HG02852 (cell line): Measurements from ENCODE around the gene REST.
A peak's percentile ranks its signal among the peaks of the same experiment; 100 is the strongest.
"Not testable (repeated sequence)": the region's sequence is repeated elsewhere in the genome, so short reads cannot be mapped to it uniquely, and the experiment has no call there.

Source experiments
- ATAC-seq: cut with Tn5 transposase; IDR thresholded peaks from one replicate; pipeline ENCODE4 v1.9.1; 2021; ENCODE audit warnings: mild to moderate bottlenecking, moderate library complexity; ENCODE audit not compliant: unreplicated experiment

The REST gene, protein sequence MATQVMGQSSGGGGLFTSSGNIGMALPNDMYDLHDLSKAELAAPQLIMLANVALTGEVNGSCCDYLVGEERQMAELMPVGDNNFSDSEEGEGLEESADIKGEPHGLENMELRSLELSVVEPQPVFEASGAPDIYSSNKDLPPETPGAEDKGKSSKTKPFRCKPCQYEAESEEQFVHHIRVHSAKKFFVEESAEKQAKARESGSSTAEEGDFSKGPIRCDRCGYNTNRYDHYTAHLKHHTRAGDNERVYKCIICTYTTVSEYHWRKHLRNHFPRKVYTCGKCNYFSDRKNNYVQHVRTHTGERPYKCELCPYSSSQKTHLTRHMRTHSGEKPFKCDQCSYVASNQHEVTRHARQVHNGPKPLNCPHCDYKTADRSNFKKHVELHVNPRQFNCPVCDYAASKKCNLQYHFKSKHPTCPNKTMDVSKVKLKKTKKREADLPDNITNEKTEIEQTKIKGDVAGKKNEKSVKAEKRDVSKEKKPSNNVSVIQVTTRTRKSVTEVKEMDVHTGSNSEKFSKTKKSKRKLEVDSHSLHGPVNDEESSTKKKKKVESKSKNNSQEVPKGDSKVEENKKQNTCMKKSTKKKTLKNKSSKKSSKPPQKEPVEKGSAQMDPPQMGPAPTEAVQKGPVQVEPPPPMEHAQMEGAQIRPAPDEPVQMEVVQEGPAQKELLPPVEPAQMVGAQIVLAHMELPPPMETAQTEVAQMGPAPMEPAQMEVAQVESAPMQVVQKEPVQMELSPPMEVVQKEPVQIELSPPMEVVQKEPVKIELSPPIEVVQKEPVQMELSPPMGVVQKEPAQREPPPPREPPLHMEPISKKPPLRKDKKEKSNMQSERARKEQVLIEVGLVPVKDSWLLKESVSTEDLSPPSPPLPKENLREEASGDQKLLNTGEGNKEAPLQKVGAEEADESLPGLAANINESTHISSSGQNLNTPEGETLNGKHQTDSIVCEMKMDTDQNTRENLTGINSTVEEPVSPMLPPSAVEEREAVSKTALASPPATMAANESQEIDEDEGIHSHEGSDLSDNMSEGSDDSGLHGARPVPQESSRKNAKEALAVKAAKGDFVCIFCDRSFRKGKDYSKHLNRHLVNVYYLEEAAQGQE

DNA sequence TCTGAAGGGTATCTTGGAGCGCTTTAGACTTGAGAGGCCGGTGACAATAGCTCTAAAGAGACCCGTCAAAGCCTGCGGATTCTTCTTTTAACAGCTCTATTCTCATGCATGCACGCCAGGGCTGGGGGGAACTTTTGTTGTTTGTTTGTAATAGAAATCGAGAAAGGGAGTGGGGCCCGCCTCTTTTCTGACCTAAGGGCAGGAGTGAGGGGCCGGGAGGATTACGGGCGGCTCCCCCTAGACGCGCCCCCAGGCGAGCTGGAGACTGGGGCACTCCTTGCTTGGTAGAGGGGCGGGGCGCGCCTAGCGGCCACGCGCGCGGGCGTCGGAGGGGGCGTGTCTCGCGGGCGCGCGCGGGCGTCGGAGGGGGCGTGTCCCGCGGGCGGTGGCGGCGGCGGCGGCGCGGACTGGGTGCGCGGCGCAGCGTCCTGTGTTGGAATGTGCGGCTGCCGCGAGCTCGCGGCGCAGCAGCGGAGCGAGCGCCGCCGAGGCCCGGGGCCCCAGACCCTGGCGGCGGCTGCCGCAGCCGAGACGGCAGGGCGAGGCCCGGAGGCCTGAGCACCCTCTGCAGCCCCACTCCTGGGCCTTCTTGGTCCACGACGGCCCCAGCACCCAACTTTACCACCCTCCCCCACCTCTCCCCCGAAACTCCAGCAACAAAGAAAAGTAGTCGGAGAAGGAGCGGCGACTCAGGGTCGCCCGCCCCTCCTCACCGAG lies at the start of gene REST:
REST (plus strand) TSS at position 412 of the 717 bp plus-strand sequence. CDS start 2,739 bp downstream, outside the sequence.
- peak; percentile 42 for ATAC-seq

DNA sequence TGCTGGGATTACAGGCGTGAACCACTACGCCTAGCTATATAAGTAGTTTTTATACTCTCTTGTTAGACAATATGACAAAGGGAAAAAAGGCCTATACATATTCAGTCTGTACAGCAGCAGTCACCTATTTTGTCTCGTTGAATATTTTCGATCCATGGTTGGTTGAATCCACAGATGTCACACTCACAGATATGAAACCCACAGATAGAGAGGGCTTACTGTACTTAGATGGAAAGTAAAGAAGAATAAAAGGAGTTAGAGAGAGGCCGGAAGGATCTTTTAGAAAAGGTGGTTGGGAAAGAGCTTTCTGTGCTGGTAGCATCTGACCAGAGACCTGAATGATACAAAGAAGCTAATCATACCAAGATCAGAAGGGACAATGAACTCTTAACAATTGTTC lies 47.9 kb upstream of the REST start:
- ATAC-seq: peak; percentile 52

DNA sequence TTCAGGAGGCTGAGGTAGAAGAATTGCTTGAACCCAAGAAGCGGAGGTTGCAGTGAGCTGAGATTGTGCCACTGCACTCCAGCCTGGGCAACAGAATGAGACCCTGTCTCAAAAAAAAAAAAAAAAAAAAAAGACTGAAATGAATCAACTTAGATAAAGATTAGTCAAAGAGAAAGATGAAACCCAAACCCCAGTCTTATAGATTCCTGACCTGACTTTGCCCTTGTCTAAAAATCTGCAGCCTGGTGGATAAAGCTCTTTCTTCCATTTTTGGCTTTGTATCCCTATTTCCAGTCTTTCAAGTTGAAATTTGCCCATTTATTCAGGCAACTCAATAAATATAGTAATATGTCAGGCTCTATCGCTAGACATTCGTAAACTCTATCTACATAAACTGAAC lies 46.9 kb upstream of the REST start:
- peak; percentile 47 for ATAC-seq

DNA sequence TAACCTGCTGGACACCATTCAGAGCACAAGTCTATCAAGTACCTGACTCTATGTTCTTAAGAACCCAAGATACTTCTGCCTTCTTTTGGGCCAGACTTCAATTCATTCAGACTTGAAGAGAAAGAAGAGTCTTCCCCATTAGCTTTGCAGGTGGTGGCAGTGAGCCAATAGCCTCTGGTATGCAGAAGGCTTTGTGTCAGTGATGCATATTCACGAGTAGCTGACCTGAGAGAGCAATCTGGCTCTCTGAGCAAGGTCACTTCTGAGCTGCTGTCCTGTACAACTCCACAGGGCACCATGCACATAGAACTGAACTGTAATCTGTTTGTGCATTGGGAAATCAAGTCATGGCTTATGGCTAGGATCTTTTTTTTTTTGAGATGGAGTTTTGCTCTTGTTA lies 46.3 kb upstream of the REST start:
- ATAC-seq: no peak

DNA sequence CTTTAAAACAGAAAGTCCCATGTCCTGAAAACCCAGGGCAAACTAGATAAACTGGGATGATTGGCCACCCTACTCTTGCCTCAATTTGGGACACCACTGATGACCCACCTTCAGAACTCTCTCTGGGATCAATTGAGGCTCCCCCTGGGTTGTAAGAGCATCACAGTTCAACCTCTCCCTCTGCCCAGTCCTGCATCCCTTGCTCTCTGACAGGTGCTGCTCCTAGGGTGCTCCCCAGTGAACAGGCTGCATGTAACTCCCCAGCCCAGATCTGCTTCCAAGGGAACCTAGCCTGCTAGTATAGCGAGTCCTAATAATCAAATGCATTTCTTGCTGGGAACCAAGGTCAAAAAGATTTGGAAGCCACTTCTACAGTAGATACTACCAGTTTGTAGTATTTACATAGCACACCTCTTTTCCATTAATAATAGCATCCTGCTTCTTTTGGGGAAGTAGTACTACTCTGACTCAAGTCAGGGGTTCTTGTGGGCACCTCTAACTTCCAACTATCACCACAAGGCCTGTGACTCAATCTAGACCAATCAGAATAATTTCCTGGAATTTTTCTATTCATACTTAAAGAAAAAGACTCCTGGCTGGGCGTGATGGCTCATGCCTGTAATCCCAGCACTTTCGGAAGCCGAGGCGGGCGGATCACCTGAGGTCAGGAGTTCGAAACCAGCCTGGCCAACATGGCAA lies 44.1 kb upstream of the REST start:
- ATAC-seq: peak; percentile 51

DNA sequence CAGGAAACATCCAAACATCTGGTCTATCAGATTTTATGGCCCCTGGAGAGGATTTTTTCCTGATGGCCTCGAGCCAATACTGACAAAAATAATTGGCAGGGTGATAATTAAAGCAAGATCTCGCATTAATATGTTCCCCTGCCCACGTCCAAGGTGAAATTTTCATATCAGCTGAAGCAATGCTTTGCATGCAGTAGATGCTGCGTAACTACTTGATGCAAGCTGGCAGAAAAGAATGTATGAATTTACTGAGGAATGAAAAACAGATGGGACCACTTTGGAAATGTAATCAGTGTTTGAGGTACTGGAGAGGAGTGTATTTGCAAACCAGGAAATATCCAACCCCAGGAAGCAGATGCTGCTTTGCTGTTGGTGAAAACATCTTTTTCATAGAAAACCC lies 36.8 kb upstream of the REST start:
- no peak for ATAC-seq

DNA sequence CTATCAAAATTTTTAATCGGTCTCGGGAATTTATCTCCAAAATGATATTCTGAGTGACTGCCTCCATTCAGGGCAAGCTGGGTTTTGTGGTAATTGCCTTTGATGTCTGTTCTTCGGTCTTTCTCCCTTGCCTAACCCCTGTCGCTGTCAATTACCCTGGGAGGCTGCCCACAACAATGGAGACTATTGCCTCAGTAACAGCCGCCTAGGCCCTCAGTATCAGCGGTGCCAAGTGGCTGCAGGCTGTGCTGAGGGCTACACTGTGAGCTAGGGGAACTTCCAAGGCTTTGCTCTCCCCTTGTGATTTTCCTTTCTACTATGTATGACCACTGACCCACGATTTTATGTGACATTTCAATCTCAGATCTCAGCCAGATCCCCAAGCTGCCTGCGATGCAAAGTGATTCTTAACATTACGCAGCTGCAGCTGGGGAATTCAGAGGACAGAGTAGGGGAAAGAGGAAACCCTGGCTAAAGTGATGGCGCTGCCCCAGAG lies 36.3 kb upstream of the REST start:
- no peak for ATAC-seq

DNA sequence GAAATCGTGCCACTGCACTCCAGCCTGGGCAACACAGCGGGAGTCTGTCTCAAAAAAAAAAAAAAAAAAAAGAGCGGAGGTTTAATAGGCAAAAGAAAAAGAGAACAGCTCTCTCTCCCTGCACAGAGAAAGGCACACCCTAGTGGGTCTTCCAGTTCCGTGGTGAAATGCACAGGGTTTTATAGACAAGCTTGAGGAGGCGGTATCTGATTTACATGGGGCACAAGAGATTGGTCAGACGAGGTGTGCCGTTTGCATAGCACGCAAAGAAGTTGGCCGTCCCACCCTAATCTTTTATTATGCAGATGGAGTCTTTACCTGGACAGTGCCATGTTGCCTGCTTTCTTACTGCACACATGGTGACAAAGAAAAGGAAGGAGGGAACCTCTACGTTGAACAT lies 33.5 kb upstream of the REST start:
- ATAC-seq: no peak

DNA sequence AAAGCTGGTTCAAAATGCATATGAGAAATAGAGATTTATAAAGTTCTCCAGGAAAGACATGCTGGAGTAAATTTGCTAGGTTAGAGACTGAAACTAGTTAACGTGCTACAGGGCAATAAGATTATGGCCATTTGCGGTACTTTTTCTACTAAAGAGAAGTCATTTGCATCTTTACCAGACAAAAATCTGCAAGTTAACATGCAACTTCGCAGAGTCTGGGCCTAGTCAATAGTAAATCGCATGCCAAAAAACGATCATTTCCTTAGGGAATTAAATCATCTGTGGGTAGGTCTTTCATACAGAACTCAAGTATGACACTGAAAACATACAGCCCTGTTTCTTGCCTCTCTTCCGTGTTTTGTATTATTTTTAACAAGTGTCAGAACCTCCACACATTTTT lies 32.8 kb upstream of the REST start:
- no peak for ATAC-seq

DNA sequence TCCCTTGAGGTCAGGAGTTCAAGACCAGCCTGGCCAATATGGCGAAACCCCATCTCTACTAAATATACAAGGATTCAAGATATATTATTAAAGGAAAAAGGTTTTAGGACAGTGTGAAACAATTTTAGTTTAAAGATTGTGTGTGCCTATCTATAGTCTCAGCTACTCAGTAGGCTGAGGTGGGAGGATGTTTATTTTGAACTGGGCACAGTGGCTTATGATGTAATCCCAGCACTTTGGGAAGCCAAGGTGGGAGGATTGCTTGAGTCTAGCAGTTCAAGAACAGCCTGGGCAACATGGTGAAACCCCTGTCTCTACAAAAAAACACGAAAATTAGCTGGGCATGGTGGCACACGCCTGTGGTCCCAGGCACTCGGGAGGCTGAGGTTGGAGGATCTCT lies 31.4 kb upstream of the REST start:
- ATAC-seq: no peak

DNA sequence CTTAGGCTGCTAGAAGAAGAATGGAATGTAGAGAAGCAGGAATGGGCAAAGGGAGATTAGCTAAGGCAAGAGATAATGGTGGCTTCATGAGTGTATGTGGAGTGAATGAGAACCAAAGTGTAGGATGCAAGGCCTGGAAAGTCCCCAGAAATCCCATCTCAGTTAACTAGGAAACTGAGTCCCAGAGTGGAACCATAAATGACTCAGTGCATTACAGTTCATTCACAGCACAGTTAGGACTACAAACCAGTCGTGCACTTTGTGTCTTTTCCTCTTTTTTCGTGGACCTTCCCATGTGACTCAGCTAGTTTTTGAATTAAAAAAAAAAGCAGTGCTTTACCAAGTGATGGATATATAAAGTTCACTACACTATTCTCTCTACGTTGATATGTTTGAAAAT lies 27.7 kb upstream of the REST start:
- ATAC-seq: no peak

DNA sequence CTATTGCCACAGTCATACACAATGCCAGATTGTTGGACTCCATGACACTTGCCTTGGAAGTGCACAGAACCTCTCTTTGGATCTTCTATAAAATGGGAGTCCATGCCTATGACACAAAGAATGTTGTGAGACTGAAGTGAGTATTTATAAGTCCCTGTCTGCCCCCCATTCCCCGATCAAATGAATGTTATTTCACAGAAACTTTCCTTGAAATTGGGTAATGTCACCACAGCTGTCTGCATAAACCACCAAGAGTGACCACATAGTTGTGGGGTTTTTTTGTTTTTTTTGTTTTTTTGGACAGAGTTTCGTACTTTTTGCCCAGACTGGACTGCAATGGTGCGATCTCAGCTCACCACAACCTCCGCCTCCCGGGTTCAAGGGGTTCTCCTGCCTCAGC lies 27.1 kb upstream of the REST start:
- ATAC-seq: no peak

DNA sequence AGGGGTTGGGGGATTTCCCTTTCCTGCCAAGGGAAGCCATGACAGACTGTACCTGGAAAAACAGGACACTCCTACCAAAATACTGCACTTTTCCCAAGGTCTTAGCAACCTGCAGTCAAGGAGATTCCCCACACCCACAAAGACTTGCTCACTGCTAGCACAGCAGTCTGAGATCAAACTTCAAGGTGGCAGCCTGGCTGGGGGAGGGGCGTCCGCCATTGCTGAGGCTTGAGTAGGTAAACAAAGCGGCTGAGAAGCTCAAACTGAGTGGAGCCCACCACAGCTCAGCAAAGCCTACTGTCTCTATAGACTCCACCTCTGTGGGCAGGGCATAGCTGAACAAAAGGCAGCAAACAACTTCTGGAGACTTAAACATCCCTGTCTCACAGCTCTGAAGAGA lies 23.2 kb upstream of the REST start:
- not testable (repeated sequence) for ATAC-seq

DNA sequence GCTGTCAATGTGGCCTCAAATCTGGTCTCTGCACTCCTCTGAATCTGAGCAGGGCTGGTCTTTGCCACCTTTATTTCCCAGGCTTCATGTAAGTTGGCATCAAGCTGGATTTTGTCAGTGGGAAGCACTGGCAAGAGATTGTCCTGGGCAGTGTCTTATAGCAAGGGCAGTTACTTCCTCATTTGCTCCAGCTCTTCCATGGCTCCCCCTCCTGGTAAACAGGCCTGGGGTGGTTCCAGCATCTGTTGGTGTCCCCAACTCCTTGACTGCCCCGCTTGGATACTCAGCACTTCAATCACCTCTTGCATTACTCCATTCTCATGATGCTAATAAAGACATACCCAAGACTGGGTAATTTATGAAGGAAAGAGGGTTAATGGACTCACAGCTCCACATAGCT lies 15.0 kb upstream of the REST start:
- ATAC-seq: no peak

DNA sequence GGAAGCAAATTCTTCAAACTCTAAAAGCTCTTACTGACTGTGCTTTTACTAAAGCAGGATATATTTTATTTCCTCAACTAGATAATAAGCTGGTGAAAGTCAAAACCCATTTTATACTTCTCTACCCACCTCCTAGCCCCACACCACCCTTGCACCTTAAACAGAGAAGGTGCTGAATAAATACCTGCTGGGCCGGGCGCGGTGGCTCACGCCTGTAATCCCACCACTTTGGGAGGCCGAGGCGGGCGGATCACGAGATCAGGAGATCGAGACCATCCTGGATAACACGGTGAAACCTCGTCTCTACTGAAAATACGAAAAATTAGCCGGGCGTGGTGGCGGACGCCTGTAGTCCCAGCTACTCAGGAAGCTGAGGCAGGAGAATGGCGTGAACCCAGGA lies 9.9 kb upstream of the REST start:
- ATAC-seq: not testable (repeated sequence)

DNA sequence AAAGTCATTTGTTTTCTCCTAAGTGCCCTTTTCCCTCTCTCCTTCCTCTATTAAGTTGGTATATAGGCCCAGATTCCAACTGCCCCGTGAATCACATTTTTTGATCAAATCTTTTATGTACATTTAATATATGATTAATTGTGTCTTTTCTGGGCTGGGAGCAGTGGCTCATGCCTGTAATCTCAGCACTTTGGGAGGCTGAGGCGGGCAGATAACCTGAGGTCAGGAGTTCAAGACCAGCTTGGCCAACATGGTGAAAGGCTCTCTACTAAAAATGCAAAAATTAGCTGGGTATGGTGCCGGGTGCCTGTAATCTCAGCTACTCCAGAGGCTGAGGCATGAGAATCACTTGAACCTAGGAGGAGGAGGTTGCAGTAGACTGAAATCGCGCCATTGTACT lies 7.5 kb upstream of the REST start:
- ATAC-seq: not testable (repeated sequence)

DNA sequence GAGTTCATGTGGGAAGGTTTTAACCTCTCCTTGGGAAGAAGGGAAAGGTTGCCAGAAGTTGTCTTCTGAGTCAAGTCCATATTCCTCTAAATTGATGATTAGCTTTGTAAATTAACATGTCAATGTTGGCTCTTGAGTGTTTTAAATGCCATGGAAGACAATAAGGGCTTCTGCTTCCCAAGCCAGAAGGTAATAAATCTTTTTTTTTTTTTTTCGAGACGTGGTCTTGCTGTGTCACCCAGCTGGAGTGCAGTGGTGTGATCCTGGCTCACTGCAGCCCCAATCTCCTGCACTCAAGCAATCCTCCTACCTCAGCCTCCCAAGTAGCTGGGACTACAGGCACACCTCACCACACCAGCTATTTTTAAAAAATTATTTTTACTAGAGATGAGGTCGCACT lies 5.0 kb upstream of the REST start:
- no peak for ATAC-seq

DNA sequence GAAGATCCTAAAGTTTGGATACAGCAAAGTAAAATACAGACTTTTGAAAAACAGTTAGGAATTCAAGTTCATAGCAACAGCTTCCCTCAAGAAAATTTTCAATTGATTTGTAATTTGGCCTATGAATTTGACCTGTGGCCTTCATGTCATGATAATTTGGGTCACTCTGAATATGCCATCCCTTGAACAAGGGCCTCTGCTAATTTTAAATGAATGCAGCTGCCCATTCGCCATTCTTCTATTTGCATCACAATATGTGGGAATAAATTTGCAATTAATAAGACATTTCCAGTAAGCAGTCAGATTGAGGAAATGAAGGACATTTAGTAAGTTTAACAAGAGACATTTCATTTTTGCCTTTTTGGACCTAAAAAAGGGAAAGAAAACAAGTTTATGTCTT lies 1.9 kb upstream of the REST start:
- ATAC-seq: no peak

DNA sequence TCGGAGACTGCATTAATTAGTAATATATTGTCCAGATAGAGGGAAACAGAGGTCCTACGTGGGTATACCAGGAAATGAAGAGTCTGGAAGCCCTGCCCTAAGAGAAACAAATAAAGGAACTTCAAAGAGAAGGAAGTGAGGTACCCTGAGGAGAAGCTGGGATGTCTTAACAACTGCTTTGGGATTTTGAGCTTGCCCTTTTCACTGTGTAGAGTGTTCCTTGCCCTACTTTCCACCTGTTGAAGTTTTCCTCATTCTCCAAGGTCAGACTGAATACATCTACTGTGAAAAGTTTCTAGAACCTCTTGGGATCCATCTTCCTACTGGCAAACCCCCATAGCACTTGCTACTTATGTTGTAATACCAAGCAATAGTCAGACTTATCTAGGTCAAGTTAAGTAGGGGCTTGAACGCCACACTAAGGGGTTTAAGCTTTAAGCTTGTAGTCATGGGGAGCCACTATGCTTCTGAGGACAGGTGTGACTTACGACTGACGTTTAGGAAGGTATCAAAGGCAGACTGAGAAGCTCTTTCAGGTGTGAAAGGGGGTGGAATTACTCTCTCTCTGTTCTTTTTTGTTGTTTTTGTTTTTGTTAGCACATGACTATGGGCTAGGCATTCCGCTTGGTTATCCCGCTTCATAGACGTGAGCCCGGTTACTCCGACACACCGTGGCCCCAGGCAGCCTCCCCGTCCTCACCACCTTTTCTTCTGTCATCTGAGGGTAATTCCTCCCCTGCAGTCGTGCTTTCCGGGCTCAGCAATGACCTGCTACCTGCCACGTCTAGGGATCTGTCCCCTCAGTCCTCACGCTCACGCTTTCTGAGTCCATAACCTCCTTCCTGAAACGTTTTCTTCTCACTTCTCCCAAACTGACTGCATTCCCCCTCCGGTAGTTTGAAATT lies 959 bp upstream of the REST start:
- no peak for ATAC-seq
